AG09319 (cell line): ENCODE measurements around the gene TMEM217.
A peak's percentile ranks its signal among the peaks of the same experiment; 100 is the strongest.

Experiments used
- DNase-seq: peaks from one replicate; pipeline ENCODE4 v3.0.0-alpha.2; 2010; ENCODE audit warnings: low read depth; ENCODE audit errors: extremely low read depth
- CTCF ChIP-seq: IDR thresholded peaks from 2 replicates; pipeline ENCODE4 v1.5.1; 2011; ENCODE audit warnings: low read depth, mild to moderate bottlenecking, inconsistent platforms, low read length, moderate library complexity

The TMEM217 gene

GRCh38 chr6:37243131-37243815 lies 14.7 kb downstream of the TMEM217 start:
- no peak for TF ChIP-seq CTCF
- no peak for DNase-seq

- peak; percentile 86 for DNase-seq
- no peak for TF ChIP-seq CTCF
These were observed 15.4 kb downstream of the TMEM217 start for GRCh38 chr6:37242429-37243052.

- no peak for DNase-seq
These were observed 16.0 kb downstream of the TMEM217 start for GRCh38 chr6:37241775-37242428.

GRCh38 chr6:37241131-37241530 lies 16.8 kb downstream of the TMEM217 start:
- no peak for DNase-seq
- TF ChIP-seq CTCF: no peak

More at GRCh38 chr6:37241775-37242428, 16.0 kb downstream of the TMEM217 start:
- TF ChIP-seq CTCF: no peak

DNA sequence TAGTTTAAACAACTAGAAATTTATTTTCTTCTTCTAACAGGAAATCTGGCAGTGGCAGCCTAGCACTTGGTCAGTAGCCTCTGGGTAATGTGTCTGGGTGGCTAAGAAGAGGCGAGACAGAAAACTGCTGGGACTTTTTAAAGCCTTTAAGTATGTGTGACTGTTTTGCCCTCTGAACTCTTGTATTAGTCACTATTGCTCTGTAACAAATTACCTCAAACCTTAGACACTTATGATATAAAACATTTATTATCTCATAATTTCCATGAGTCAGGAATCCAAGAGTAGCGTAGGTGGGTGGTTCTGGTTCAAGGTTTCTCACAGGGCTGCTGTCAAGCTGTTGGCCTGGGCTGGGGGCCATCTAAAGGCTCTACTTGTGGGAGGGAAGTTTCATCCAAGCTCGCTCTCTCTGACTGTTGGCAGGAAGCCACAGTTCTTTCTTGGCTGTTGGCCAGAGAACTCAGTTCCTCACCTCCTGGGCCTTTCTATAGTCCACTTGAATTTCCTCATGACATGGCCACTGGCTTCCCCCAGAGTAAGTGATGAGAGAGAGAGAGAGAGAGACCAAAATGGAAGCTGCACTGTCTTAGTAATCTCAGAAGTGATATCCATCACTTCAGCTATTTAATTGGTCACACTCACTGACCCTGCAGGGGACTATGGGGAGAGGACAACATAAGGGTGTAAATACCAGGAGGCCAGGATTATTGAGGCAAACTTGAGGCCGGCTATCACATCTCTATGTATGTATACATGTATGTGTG lies 17.8 kb downstream of the TMEM217 start:
- peak; percentile 80 for DNase-seq
- no peak for TF ChIP-seq CTCF

- no peak for DNase-seq
- no peak for TF ChIP-seq CTCF
These were observed 18.4 kb downstream of the TMEM217 start for GRCh38 chr6:37239526-37239925.

DNA sequence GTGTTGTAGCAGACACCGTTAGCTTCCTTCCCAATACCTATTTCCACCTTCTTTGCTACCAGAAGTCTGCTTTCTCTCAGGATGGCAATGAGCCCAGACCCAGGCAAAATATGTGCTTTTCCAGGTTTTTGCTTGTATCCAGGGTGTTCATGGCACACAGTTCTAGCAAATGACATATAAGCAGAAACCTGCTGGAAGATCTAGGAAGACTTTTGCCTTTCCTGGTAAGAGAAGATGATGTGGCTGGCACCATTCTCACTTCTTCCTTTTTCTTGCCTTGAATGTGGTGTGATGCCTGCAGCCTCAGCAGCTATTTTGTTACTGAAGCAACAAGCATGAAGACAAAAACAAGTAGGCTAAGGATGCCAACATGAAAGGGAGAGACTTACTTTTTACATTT lies 19.6 kb downstream of the TMEM217 start:
- TF ChIP-seq CTCF: no peak
- no peak for DNase-seq
